CD8-positive, alpha-beta memory T cell (primary cell): ENCODE results near the gene ZNF394. TPM values are rescaled to one million over a fixed set of nuclear protein-coding genes. Genes with fewer than 3 reads are reported as not detected.

Experiments
- CTCF ChIA-PET: fragments of 350-600 bp; sonication (Branson Sonifier 250); formaldehyde crosslinking; loops from one replicate; lab custom pipeline; 2021; ENCODE audit warnings: antibody characterized with exemption; lab: Charles Lee
- POLR2A ChIA-PET: fragments of 350-600 bp; sonication (Branson Sonifier 250); formaldehyde crosslinking; loops from one replicate; lab custom pipeline; 2021; ENCODE audit warnings: antibody characterized with exemption; lab: Charles Lee
- DNase-seq, 5 donors: peaks; one replicate each; pipeline versions ENCODE4 v3.0.0 to v3.0.0-alpha.2; 2020 to 2022; ENCODE audit warnings: mixed read lengths in 1 of 5
- H3K27ac ChIP-seq: one replicate; pipeline ENCODE4 v1.7.0; 2013; ENCODE audit warnings: low read depth, mild to moderate bottlenecking, low read length, moderate library complexity
- H3K27me3 ChIP-seq: 2 replicates; pipeline ENCODE4 v1.7.0; 2013; ENCODE audit warnings: low read length, mild to moderate bottlenecking; ENCODE audit not compliant: insufficient read depth, poor library complexity, severe bottlenecking
- H3K36me3 ChIP-seq: 2 replicates; pipeline ENCODE4 v1.7.0; 2013; ENCODE audit warnings: mild to moderate bottlenecking, low read length, moderate library complexity; ENCODE audit not compliant: insufficient read depth
- H3K4me1 ChIP-seq: 2 replicates; pipeline ENCODE4 v1.7.0; 2013; ENCODE audit warnings: mild to moderate bottlenecking, low read length, moderate library complexity; ENCODE audit not compliant: insufficient read depth
- H3K4me3 ChIP-seq: 2 replicates; pipeline ENCODE4 v1.7.0; 2013; ENCODE audit warnings: mild to moderate bottlenecking, low read length
- H3K9me3 ChIP-seq: 2 replicates; pipeline ENCODE4 v1.7.0; 2013; ENCODE audit warnings: mild to moderate bottlenecking, low read length
- H3K27ac Mint-ChIP-seq, 8 donors: one replicate each; pipeline ENCODE4 v1.8.0; 2020 to 2021; ENCODE audit warnings: mixed read lengths in 8 of 8, mild to moderate bottlenecking in 6 of 8, inconsistent platforms in 3 of 8, moderate library complexity in 3 of 8
- H3K27me3 Mint-ChIP-seq, 2 donors: one replicate each; pipeline ENCODE4 v1.8.0; 2020 to 2021; ENCODE audit warnings: mixed read lengths in 2 of 2, mild to moderate bottlenecking in 1 of 2, moderate library complexity in 1 of 2
- H3K36me3 Mint-ChIP-seq, 3 donors: one replicate each; pipeline ENCODE4 v1.8.0; 2020 to 2021; ENCODE audit warnings: mixed read lengths in 3 of 3, inconsistent platforms in 1 of 3, mild to moderate bottlenecking in 1 of 3
- H3K4me1 Mint-ChIP-seq, 3 donors: one replicate each; pipeline ENCODE4 v1.8.0; 2020 to 2021; ENCODE audit warnings: mixed read lengths in 3 of 3, inconsistent platforms in 1 of 3, mild to moderate bottlenecking in 1 of 3
- H3K4me3 Mint-ChIP-seq, 7 donors: one replicate each; pipeline ENCODE4 v1.8.0; 2020 to 2021; ENCODE audit warnings: mixed read lengths in 7 of 7, mild to moderate bottlenecking in 6 of 7, moderate library complexity in 4 of 7, inconsistent platforms in 2 of 7
- H3K9me3 Mint-ChIP-seq, 5 donors: one replicate each; pipeline ENCODE4 v1.8.0; 2020 to 2022; ENCODE audit warnings: mixed read lengths in 5 of 5, mild to moderate bottlenecking in 3 of 5, moderate library complexity in 2 of 5, inconsistent platforms in 1 of 5
- polyA plus RNA-seq: library from polyadenylated mRNA; unstranded; fragments of 300-500 nt; fragmentation: Illumina TruSeq; gene quantifications from one replicate; pipeline ENCODE4 v1.2.3, GENCODE V29; 2021
- total RNA-seq, 2 experiments: library from RNA; stranded (reverse); gene quantifications; one replicate each; pipeline ENCODE4 v1.2.3, GENCODE V29; 2021

The ZNF394 gene
- total and polyA plus RNA-seq, 3 experiments from 2014 or later, result 34.1 to 65.6 (median 35.0) TPM

GRCh38 chr7:99493823-99494222 lies 6.3 kb downstream of the ZNF394 start:
- Histone ChIP-seq H3K27me3 (no peaks in the 10 kb centered on the region), H3K4me3 (no peak overlapping the region), H3K27ac (no peak overlapping the region), H3K36me3 (peaks cover 29% of the 10 kb centered on the region), H3K4me1 (peaks cover 19% of the 10 kb centered on the region), H3K9me3 (peaks cover 12% of the 10 kb centered on the region)
- H3K4me1 Mint-ChIP-seq, result peaks cover 15 to 32% (median 30%) of the 10 kb centered on the region in 3 donors
- no peaks in the 10 kb centered on the region for H3K27me3 Mint-ChIP-seq
- H3K4me3 Mint-ChIP-seq, result no peak overlapping the region
- POLR2A ChIA-PET, result no interaction called here
- H3K27ac Mint-ChIP-seq, result peak overlapping the region in 2 of 8 donors; percentile 30 to 52
- peaks cover 7 to 18% (median 17%) of the 10 kb centered on the region in 5 donors for H3K9me3 Mint-ChIP-seq
- no peak for DNase-seq
- peaks cover 30 to 69% (median 36%) of the 10 kb centered on the region in 3 donors for H3K36me3 Mint-ChIP-seq
- CTCF ChIA-PET, result no interaction called here

- no peaks in the 10 kb centered on the region for H3K27me3 ChIP-seq
- DNase-seq, result no peak
- H3K4me1 ChIP-seq, result no peaks in the 10 kb centered on the region
- ChIA-PET CTCF (no interaction called here), POLR2A (no interaction called here)
- H3K4me3 ChIP-seq, result no peak overlapping the region
- Mint-ChIP-seq H3K27ac (peak overlapping the region in 1 of 8 donors; percentile 69), H3K36me3 (peaks cover 23 to 59% (median 28%) of the 10 kb centered on the region in 3 donors), H3K4me1 (peaks cover 0 to 13% (median 13%) of the 10 kb centered on the region in 3 donors), H3K27me3 (no peaks in the 10 kb centered on the region), H3K4me3 (peak overlapping the region in 1 of 7 donors; percentile 34), H3K9me3 (peaks cover 7 to 18% (median 17%) of the 10 kb centered on the region in 5 donors)
- no peak overlapping the region for H3K27ac ChIP-seq
- peaks cover 25% of the 10 kb centered on the region for H3K36me3 ChIP-seq
- H3K9me3 ChIP-seq, result peaks cover 12% of the 10 kb centered on the region
Measured at GRCh38 chr7:99490878-99491277, 9.2 kb downstream of the ZNF394 start.

- no peak overlapping the region for H3K27ac ChIP-seq
- H3K36me3 ChIP-seq, result peaks cover 23% of the 10 kb centered on the region
- H3K27me3 Mint-ChIP-seq, result no peaks in the 10 kb centered on the region
- peaks cover 0 to 13% (median 13%) of the 10 kb centered on the region in 3 donors for H3K4me1 Mint-ChIP-seq
- H3K4me1 ChIP-seq, result no peaks in the 10 kb centered on the region
- peak overlapping the region in 2 of 8 donors; percentile 7 to 54 for H3K27ac Mint-ChIP-seq
- peaks cover 22 to 59% (median 25%) of the 10 kb centered on the region in 3 donors for H3K36me3 Mint-ChIP-seq
- CTCF ChIA-PET, result no interaction called here
- POLR2A ChIA-PET, result no interaction called here
- peaks cover 7 to 16% (median 15%) of the 10 kb centered on the region in 5 donors for H3K9me3 Mint-ChIP-seq
- DNase-seq, result no peak
- no peak overlapping the region for H3K4me3 ChIP-seq
- H3K27me3 ChIP-seq, result no peaks in the 10 kb centered on the region
- H3K4me3 Mint-ChIP-seq, result peak overlapping the region in 1 of 7 donors; percentile 43
- peaks cover 10% of the 10 kb centered on the region for H3K9me3 ChIP-seq
Measured at GRCh38 chr7:99489235-99489634, 10.8 kb downstream of the ZNF394 start.

- no peak overlapping the region for H3K27ac Mint-ChIP-seq
Measured at GRCh38 chr7:99485094-99485493, 15.0 kb downstream of the ZNF394 start.

GRCh38 chr7:99478464-99479440 lies 21.3 kb downstream of the ZNF394 start:
- H3K36me3 Mint-ChIP-seq, result peaks cover 0 to 40% (median 0%) of the 10 kb centered on the region in 3 donors

More at GRCh38 chr7:99485094-99485493, 15.0 kb downstream of the ZNF394 start:
- DNase-seq, result no peak
- no peaks in the 10 kb centered on the region for H3K9me3 Mint-ChIP-seq
- no peak overlapping the region for H3K27ac ChIP-seq
- ChIA-PET POLR2A (no interaction called here), CTCF (no interaction called here)
- H3K36me3 Mint-ChIP-seq, result peaks cover 0 to 54% (median 6%) of the 10 kb centered on the region in 3 donors
- H3K4me1 Mint-ChIP-seq, result peaks cover 0 to 10% (median 9%) of the 10 kb centered on the region in 3 donors
- no peaks in the 10 kb centered on the region for H3K27me3 ChIP-seq
- no peaks in the 10 kb centered on the region for H3K27me3 Mint-ChIP-seq
- H3K4me1 ChIP-seq, result no peaks in the 10 kb centered on the region
- H3K4me3 Mint-ChIP-seq, result no peak overlapping the region
- no peak overlapping the region for H3K4me3 ChIP-seq
- no peaks in the 10 kb centered on the region for H3K36me3 ChIP-seq
- H3K9me3 ChIP-seq, result no peaks in the 10 kb centered on the region

GRCh38 chr7:99476107-99476506 lies 24.0 kb downstream of the ZNF394 start:
- H3K4me1 Mint-ChIP-seq, result peaks cover 36 to 53% (median 38%) of the 10 kb centered on the region in 3 donors

More at GRCh38 chr7:99478464-99479440, 21.3 kb downstream of the ZNF394 start:
- ChIA-PET POLR2A (no interaction called here), CTCF (no interaction called here)
- H3K27me3 ChIP-seq, result no peaks in the 10 kb centered on the region
- H3K4me3 ChIP-seq, result no peak overlapping the region
- H3K27ac Mint-ChIP-seq, result peak overlapping the region; percentile 47 to 82 (median 70)
- H3K27me3 Mint-ChIP-seq, result no peaks in the 10 kb centered on the region
- peaks cover 20% of the 10 kb centered on the region for H3K4me1 ChIP-seq
- no peaks in the 10 kb centered on the region for H3K9me3 ChIP-seq
- H3K4me1 Mint-ChIP-seq, result peaks cover 22 to 36% (median 23%) of the 10 kb centered on the region in 3 donors
- no peaks in the 10 kb centered on the region for H3K9me3 Mint-ChIP-seq
- DNase-seq, result no peak
- H3K36me3 ChIP-seq, result peaks cover 8% of the 10 kb centered on the region
- H3K4me3 Mint-ChIP-seq, result peak overlapping the region in 4 of 7 donors; percentile 11 to 47 (median 28)
- H3K27ac ChIP-seq, result no peak overlapping the region

GRCh38 chr7:99473315-99473596 lies 26.8 kb downstream of the ZNF394 start:
- Histone ChIP-seq H3K27me3 (no peaks in the 10 kb centered on the region), H3K4me3 (peak overlapping the region; percentile 83), H3K36me3 (no peaks in the 10 kb centered on the region), H3K9me3 (no peaks in the 10 kb centered on the region), H3K4me1 (peaks cover 15% of the 10 kb centered on the region), H3K27ac (peak overlapping the region; percentile 78)
- H3K27me3 Mint-ChIP-seq, result peaks cover 0 to 3% of the 10 kb centered on the region in 2 donors
- ChIA-PET CTCF (interaction anchor here (1.1 to 1.9 kb wide), 2 partner anchors 27 to 32 kb away, joined by 3 to 6 read pairs; partner anchors contain the start of genes ZKSCAN5 and ZNF394), POLR2A (interaction anchor here (1.4 kb wide), 1 partner anchor 26 kb away, joined by 4 read pairs; the partner anchor contains the start of gene ZNF394)
- peaks cover 30 to 43% (median 31%) of the 10 kb centered on the region in 3 donors for H3K4me1 Mint-ChIP-seq
- no peak for DNase-seq
- H3K9me3 Mint-ChIP-seq, result no peaks in the 10 kb centered on the region
- peak overlapping the region; percentile 86 to 97 (median 94) for H3K4me3 Mint-ChIP-seq
- H3K36me3 Mint-ChIP-seq, result peaks cover 0 to 19% (median 0%) of the 10 kb centered on the region in 3 donors
- peak overlapping the region; percentile 52 to 95 (median 87) for H3K27ac Mint-ChIP-seq

More at GRCh38 chr7:99476107-99476506, 24.0 kb downstream of the ZNF394 start:
- Mint-ChIP-seq H3K9me3 (no peaks in the 10 kb centered on the region), H3K4me3 (no peak overlapping the region), H3K27ac (peak overlapping the region in 3 of 8 donors; percentile 25 to 68 (median 50)), H3K36me3 (peaks cover 0 to 37% (median 0%) of the 10 kb centered on the region in 3 donors), H3K27me3 (no peaks in the 10 kb centered on the region)
- no peaks in the 10 kb centered on the region for H3K27me3 ChIP-seq
- POLR2A ChIA-PET, result interaction anchor here (0.6 to 1.4 kb wide), 2 partner anchors 29 to 85 kb away, joined by 3 to 8 read pairs; partner anchors contain the start of gene ZKSCAN5
- no peak overlapping the region for H3K4me3 ChIP-seq
- peaks cover 8% of the 10 kb centered on the region for H3K36me3 ChIP-seq
- no peaks in the 10 kb centered on the region for H3K9me3 ChIP-seq
- H3K4me1 ChIP-seq, result peaks cover 27% of the 10 kb centered on the region
- CTCF ChIA-PET, result interaction anchor here (0.9 kb wide), 1 partner anchor 12 kb away, joined by 3 read pairs; no protein-coding TSS in a partner anchor
- H3K27ac ChIP-seq, result no peak overlapping the region
- DNase-seq, result no peak
